PC-9 (cell line): ENCODE data around the gene SLC35F4.

Experiments
- EZH2 ChIP-seq: fragments of 200-600 bp; sonication (generic); IDR thresholded peaks from 2 replicates; pipeline ENCODE4 v1.8.0; 2017; ENCODE audit warnings: antibody characterized with exemption, low read depth
- TF ChIP-seq, protein P1 (sequence below): fragments of 200-600 bp; sonication (generic); conservative IDR thresholded peaks from 2 replicates; pipeline ENCODE4 v1.6.1; 2017; ENCODE audit warnings: mixed run types, antibody characterized with exemption, mild to moderate bottlenecking, moderate library complexity

GRCh38 chr14:57851354-57851753 lies 14.5 kb downstream of the SLC35F4 start:
- TF ChIP-seq, protein P1, sequence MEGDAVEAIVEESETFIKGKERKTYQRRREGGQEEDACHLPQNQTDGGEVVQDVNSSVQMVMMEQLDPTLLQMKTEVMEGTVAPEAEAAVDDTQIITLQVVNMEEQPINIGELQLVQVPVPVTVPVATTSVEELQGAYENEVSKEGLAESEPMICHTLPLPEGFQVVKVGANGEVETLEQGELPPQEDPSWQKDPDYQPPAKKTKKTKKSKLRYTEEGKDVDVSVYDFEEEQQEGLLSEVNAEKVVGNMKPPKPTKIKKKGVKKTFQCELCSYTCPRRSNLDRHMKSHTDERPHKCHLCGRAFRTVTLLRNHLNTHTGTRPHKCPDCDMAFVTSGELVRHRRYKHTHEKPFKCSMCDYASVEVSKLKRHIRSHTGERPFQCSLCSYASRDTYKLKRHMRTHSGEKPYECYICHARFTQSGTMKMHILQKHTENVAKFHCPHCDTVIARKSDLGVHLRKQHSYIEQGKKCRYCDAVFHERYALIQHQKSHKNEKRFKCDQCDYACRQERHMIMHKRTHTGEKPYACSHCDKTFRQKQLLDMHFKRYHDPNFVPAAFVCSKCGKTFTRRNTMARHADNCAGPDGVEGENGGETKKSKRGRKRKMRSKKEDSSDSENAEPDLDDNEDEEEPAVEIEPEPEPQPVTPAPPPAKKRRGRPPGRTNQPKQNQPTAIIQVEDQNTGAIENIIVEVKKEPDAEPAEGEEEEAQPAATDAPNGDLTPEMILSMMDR, result no peak
- no peak for TF ChIP-seq EZH2
